DMS53 (cell line): Measurements from ENCODE around the gene TMEM151B.
"Not testable (repeated sequence)": the region's sequence is repeated elsewhere in the genome, so short reads cannot be mapped to it uniquely, and the experiment has no call there.

ENCODE experiments used
- DNase-seq: peaks from one replicate; lab custom pipeline; 2025; lab: John Stamatoyannopoulos, UW

The TMEM151B gene

GRCh38 chr6:44269921-44270525 lies at the start of gene TMEM151B:
Gene TMEM151B (plus strand): TSS chr6:44270450. CDS start chr6:44270743, 293 bp downstream.
- no peak for DNase-seq

- DNase-seq, result no peak
Measured at GRCh38 chr6:44220913-44221290, 49.3 kb upstream of the TMEM151B start.

GRCh38 chr6:44221291-44221960 lies 48.8 kb upstream of the TMEM151B start:
- DNase-seq, result peak; percentile 90

- no peak for DNase-seq
Measured at GRCh38 chr6:44221961-44222335, 48.3 kb upstream of the TMEM151B start.

GRCh38 chr6:44222486-44223318 lies 47.5 kb upstream of the TMEM151B start:
- DNase-seq, result peak; percentile 71

GRCh38 chr6:44223319-44224028 lies 46.8 kb upstream of the TMEM151B start, which contains the start of gene SLC29A1:
Gene SLC29A1 (plus strand): TSS chr6:44223595. CDS start chr6:44227314, 3,719 bp downstream.
- DNase-seq, result peak; percentile 90

- DNase-seq, result peak; percentile 65
Measured at GRCh38 chr6:44224029-44224964, 46.0 kb upstream of the TMEM151B start.

- no peak for DNase-seq
Measured at GRCh38 chr6:44224965-44225305, 45.3 kb upstream of the TMEM151B start.

- DNase-seq, result no peak
Measured at GRCh38 chr6:44225579-44226325, 44.5 kb upstream of the TMEM151B start.

- no peak for DNase-seq
Measured at GRCh38 chr6:44226368-44227147, 43.7 kb upstream of the TMEM151B start.

GRCh38 chr6:44227148-44227793 lies 43.0 kb upstream of the TMEM151B start:
- no peak for DNase-seq

GRCh38 chr6:44228031-44228430 lies 42.2 kb upstream of the TMEM151B start:
- DNase-seq, result no peak

- no peak for DNase-seq
Measured at GRCh38 chr6:44228433-44228832, 41.8 kb upstream of the TMEM151B start.

- DNase-seq, result no peak
Measured at GRCh38 chr6:44228836-44229235, 41.4 kb upstream of the TMEM151B start.

GRCh38 chr6:44229376-44230033 lies 40.7 kb upstream of the TMEM151B start:
- DNase-seq, result no peak

GRCh38 chr6:44230034-44230675 lies 40.1 kb upstream of the TMEM151B start:
- no peak for DNase-seq

GRCh38 chr6:44231426-44231825 lies 38.8 kb upstream of the TMEM151B start:
- DNase-seq, result not testable (repeated sequence)
